Measurements from ENCODE around the gene LDLRAD4. TPM values are rescaled to one million over a fixed set of nuclear protein-coding genes. Genes with fewer than 3 reads are reported as not detected.

LDLRAD4 gene
- total RNA-seq, 2 experiments from 2014 or later = 37.3 to 38.5 TPM

- CTCF ChIA-PET = interaction anchor here (0.6 to 3.9 kb wide), 4 partner anchors 14 to 102 kb away, joined by 3 to 20 read pairs (median 8); no protein-coding TSS in a partner anchor
- intact Hi-C loops (cut with micrococcal nuclease) = loop anchor here (10.0 kb wide), 2 partner anchors 161 to 401 kb away; partner anchors contain the start of gene LDLRAD4
- H3K27me3 Mint-ChIP-seq = no peaks in the 10 kb centered on the region
- peak; percentile 62 for DNase-seq
- POLR2A ChIA-PET = interaction anchor here (0.7 kb wide), 1 partner anchor 53 kb away, joined by 3 read pairs; no protein-coding TSS in a partner anchor
- H3K27ac Mint-ChIP-seq = peak overlapping the region; percentile 93
- peak; percentile 11 for ATAC-seq
- H3K9me3 Mint-ChIP-seq = no peaks in the 10 kb centered on the region
- peaks cover 83% of the 10 kb centered on the region for H3K4me1 Mint-ChIP-seq (ENCODE audit: low read depth)
- TF ChIP-seq, protein P1, sequence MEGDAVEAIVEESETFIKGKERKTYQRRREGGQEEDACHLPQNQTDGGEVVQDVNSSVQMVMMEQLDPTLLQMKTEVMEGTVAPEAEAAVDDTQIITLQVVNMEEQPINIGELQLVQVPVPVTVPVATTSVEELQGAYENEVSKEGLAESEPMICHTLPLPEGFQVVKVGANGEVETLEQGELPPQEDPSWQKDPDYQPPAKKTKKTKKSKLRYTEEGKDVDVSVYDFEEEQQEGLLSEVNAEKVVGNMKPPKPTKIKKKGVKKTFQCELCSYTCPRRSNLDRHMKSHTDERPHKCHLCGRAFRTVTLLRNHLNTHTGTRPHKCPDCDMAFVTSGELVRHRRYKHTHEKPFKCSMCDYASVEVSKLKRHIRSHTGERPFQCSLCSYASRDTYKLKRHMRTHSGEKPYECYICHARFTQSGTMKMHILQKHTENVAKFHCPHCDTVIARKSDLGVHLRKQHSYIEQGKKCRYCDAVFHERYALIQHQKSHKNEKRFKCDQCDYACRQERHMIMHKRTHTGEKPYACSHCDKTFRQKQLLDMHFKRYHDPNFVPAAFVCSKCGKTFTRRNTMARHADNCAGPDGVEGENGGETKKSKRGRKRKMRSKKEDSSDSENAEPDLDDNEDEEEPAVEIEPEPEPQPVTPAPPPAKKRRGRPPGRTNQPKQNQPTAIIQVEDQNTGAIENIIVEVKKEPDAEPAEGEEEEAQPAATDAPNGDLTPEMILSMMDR (IDR thresholded peaks at IDR 0.05) = no peak
- H3K4me3 Mint-ChIP-seq = peak overlapping the region; percentile 76
- H3K36me3 Mint-ChIP-seq (ENCODE audit: low read depth) = peaks cover 6% of the 10 kb centered on the region
Measured at GRCh38 chr18:13615432-13615861, 396.9 kb downstream of the LDLRAD4 start.

DNA sequence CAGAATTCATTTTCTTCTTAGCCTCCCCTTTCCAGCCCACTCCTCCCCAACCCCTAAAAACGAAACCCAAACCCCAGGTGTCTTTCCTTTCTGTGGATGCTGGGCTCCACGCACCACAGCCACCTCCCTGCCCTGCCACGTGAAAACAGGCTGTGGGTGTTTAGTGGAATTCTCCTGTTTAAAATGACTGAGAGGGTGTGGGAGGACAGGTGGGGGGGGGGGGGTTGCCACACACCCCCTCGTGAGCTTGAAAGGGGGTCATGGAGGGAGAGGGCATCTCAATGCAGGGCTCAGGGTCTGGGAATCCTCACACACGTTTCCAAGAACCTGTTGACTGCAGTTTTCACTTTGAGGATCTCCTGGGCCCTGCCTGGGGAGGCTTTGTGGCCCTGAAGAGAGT, 397.5 kb downstream of the LDLRAD4 start:
- POLR2A ChIA-PET = no interaction called here
- DNase-seq = peak; percentile 36

GRCh38 chr18:13616525-13617035, 398.0 kb downstream of the LDLRAD4 start:
- CTCF ChIA-PET = interaction anchor here (0.7 to 1.1 kb wide), 2 partner anchors 37 to 114 kb away, joined by 3 read pairs; no protein-coding TSS in a partner anchor
- Mint-ChIP-seq H3K9me3 (no peaks in the 10 kb centered on the region), H3K4me1 (ENCODE audit: low read depth) (peaks cover 73% of the 10 kb centered on the region), H3K36me3 (ENCODE audit: low read depth) (peaks cover 7% of the 10 kb centered on the region), H3K27ac (peak overlapping the region; percentile 93), H3K27me3 (no peaks in the 10 kb centered on the region), H3K4me3 (peak overlapping the region; percentile 76)
- peak; percentile 41 for DNase-seq
- intact Hi-C loops (cut with micrococcal nuclease) = loop anchor here (10.0 kb wide), 2 partner anchors 162 to 402 kb away; partner anchors contain the start of gene LDLRAD4
- no peak for ATAC-seq
- POLR2A ChIA-PET = interaction anchor here (0.7 kb wide), 1 partner anchor 49 kb away, joined by 5 read pairs; no protein-coding TSS in a partner anchor
- TF ChIP-seq, protein P1 (IDR thresholded peaks at IDR 0.05) = no peak

More for the DNA sequence above, 397.5 kb downstream of the LDLRAD4 start:
- TF ChIP-seq, protein P1 (IDR thresholded peaks at IDR 0.05) = no peak
- H3K9me3 Mint-ChIP-seq = no peaks in the 10 kb centered on the region
- H3K27ac Mint-ChIP-seq = peak overlapping the region; percentile 93
- no peak for ATAC-seq
- CTCF ChIA-PET = interaction anchor here (1.1 kb wide), 1 partner anchor 36 kb away, joined by 3 read pairs; no protein-coding TSS in a partner anchor
- peaks cover 78% of the 10 kb centered on the region for H3K4me1 Mint-ChIP-seq (ENCODE audit: low read depth)
- H3K4me3 Mint-ChIP-seq = peak overlapping the region; percentile 76
- intact Hi-C loops (cut with micrococcal nuclease) = loop anchor here (10.0 kb wide), 2 partner anchors 161 to 401 kb away; partner anchors contain the start of gene LDLRAD4
- no peaks in the 10 kb centered on the region for H3K27me3 Mint-ChIP-seq
- peaks cover 6% of the 10 kb centered on the region for H3K36me3 Mint-ChIP-seq (ENCODE audit: low read depth)

GRCh38 chr18:13617826-13618515, 399.4 kb downstream of the LDLRAD4 start:
- intact Hi-C loops (cut with micrococcal nuclease) = loop anchor here (10.0 kb wide), 2 partner anchors 163 to 403 kb away; partner anchors contain the start of gene LDLRAD4
- CTCF ChIA-PET = interaction anchor here (0.7 kb wide), 1 partner anchor 12 kb away, joined by 3 read pairs; no protein-coding TSS in a partner anchor
- Mint-ChIP-seq H3K36me3 (ENCODE audit: low read depth) (peaks cover 8% of the 10 kb centered on the region), H3K4me3 (no peak overlapping the region), H3K27me3 (no peaks in the 10 kb centered on the region), H3K9me3 (no peaks in the 10 kb centered on the region), H3K27ac (no peak overlapping the region), H3K4me1 (ENCODE audit: low read depth) (peaks cover 60% of the 10 kb centered on the region)
- TF ChIP-seq, protein P1 (IDR thresholded peaks at IDR 0.05) = no peak
- DNase-seq (no peak), ATAC-seq (no peak)
- POLR2A ChIA-PET = no interaction called here
